GM12878 (cell line): ENCODE data around the gene ZNF791. TPM values are rescaled to one million over a fixed set of nuclear protein-coding genes. Genes with fewer than 3 reads are reported as not detected.

Experiments used
- ATAC-seq: fragments of 200-7000 bp; cut with Tn5 transposase; 3 replicates; pipeline ENCODE4 v1.9.1; 2020; ENCODE audit warnings: mild to moderate bottlenecking, moderate library complexity
- BruUV-seq: library from RNA; stranded (reverse); fragments of 400-500 nt; replicated peaks from 2 replicates; lab custom pipeline; 2021; lab: Mats Ljungman, UMichigan
- CTCF ChIA-PET: fragments of 300-600 bp; sonication (Branson Sonifier 250); formaldehyde crosslinking; extraction: SDS; loops from one replicate; lab custom pipeline; 2021; ENCODE audit warnings: inconsistent platforms; lab: Yijun Ruan, JAX
- POLR2A ChIA-PET: fragments of 350-600 bp; formaldehyde crosslinking; extraction: SDS; loops from one replicate; lab custom pipeline; 2021; ENCODE audit warnings: inconsistent platforms; lab: Charles Lee
- RAD21 ChIA-PET: fragments of 300-600 bp; sonication (Branson Sonifier 250); formaldehyde crosslinking; loops from one replicate; lab custom pipeline; 2023; ENCODE audit warnings: antibody characterized with exemption; ENCODE audit not compliant: unreplicated experiment; lab: Charles Lee
- SMC1A ChIA-PET: fragments of 300-600 bp; sonication (Branson Sonifier 250); formaldehyde crosslinking; loops from one replicate; lab custom pipeline; 2023; ENCODE audit not compliant: unreplicated experiment, uncharacterized antibody; lab: Charles Lee
- DNase-seq: peaks from one replicate; pipeline ENCODE4 v3.0.0-alpha.2; 2011; ENCODE audit warnings: low read depth, low spot score
- FAIRE-seq: peaks from 3 replicates; lab custom pipeline; 2011; peaks lifted over from hg19 to GRCh38; lab: Jason Lieb, UNC
- H2AFZ ChIP-seq: 2 replicates; pipeline ENCODE4 v1.6.0; 2011; ENCODE audit warnings: low read depth, low read length, control low read depth; ENCODE audit not compliant: control insufficient read depth
- H3K27ac ChIP-seq: 2 replicates; pipeline ENCODE4 v1.5.1; 2011; ENCODE audit warnings: control low read depth; ENCODE audit not compliant: control insufficient read depth, insufficient read depth
- H3K27me3 ChIP-seq, 2 experiments: replicated peaks in 1 of 2; 2 replicates each; pipeline versions ENCODE4 v1.6.0 to v1.6.1; 2011; ENCODE audit warnings: low read length in 1 of 2; ENCODE audit not compliant: control insufficient read depth in 2 of 2, insufficient read depth in 2 of 2
- H3K36me3 ChIP-seq, 2 experiments: 2 replicates each; pipeline ENCODE4 v1.5.1; 2011; ENCODE audit warnings: low read length in 1 of 2; ENCODE audit not compliant: control insufficient read depth in 2 of 2, insufficient read depth in 2 of 2
- H3K4me1 ChIP-seq: 2 replicates; pipeline ENCODE4 v1.6.1; 2011; ENCODE audit warnings: mild to moderate bottlenecking, low read length, moderate library complexity, mixed read lengths; ENCODE audit not compliant: control insufficient read depth, insufficient read depth
- H3K4me2 ChIP-seq: 2 replicates; pipeline ENCODE4 v1.6.0; 2011; ENCODE audit warnings: control low read depth; ENCODE audit not compliant: control insufficient read depth, insufficient read depth
- H3K4me3 ChIP-seq: fragments of 200-600 bp; sonication (generic); 2 replicates; pipeline ENCODE4 v1.5.1; 2016
- H3K79me2 ChIP-seq: 2 replicates; pipeline ENCODE4 v1.6.0; 2011; ENCODE audit warnings: low read length; ENCODE audit not compliant: control insufficient read depth, insufficient read depth
- H3K9ac ChIP-seq: 2 replicates; pipeline ENCODE4 v1.8.0; 2011; ENCODE audit warnings: low read length, control low read depth, mixed read lengths; ENCODE audit not compliant: control insufficient read depth, insufficient read depth
- H3K9me3 ChIP-seq: replicated peaks from 3 replicates; pipeline ENCODE4 v1.5.1; 2011; ENCODE audit warnings: mild to moderate bottlenecking, low read length; ENCODE audit not compliant: control insufficient read depth, insufficient read depth
- H4K20me1 ChIP-seq: 2 replicates; pipeline ENCODE4 v1.6.0; 2011; ENCODE audit not compliant: control insufficient read depth, insufficient read depth
- BMI1 ChIP-seq: fragments of 450-650 bp; IDR thresholded peaks from 2 replicates; pipeline ENCODE4 v1.6.1; 2016; ENCODE audit warnings: mild to moderate bottlenecking, moderate library complexity, borderline replicate concordance
- CEBPB ChIP-seq, 2 experiments: fragments of 150-350 bp in 1 of 2; IDR thresholded peaks; 2 replicates each; pipeline ENCODE4 v1.6.1; 2012 to 2014; ENCODE audit warnings: low read depth in 2 of 2, low read length in 2 of 2, borderline replicate concordance in 1 of 2, inconsistent platforms in 1 of 2
- EZH2 ChIP-seq: IDR thresholded peaks from 2 replicates; pipeline ENCODE4 v1.6.1; 2012; ENCODE audit warnings: low read depth, mild to moderate bottlenecking, control low read depth, inconsistent platforms, low read length, borderline replicate concordance; ENCODE audit not compliant: control insufficient read depth
- IKZF1 ChIP-seq: fragments of 450-650 bp; conservative IDR thresholded peaks from 2 replicates; pipeline ENCODE4 v1.6.1; 2017; ENCODE audit warnings: antibody characterized with exemption, mild to moderate bottlenecking
- PML ChIP-seq: IDR thresholded peaks from 2 replicates; pipeline ENCODE4 v1.6.1; 2012; ENCODE audit warnings: low read length, inconsistent platforms
- RCOR1 ChIP-seq: conservative IDR thresholded peaks from 2 replicates; pipeline ENCODE4 v1.6.1; 2012; ENCODE audit warnings: low read depth, low read length, improper control_type of control experiment
- RELA ChIP-seq: fragments of 450-650 bp; IDR thresholded peaks from 2 replicates; pipeline ENCODE4 v1.8.0; 2014; ENCODE audit warnings: borderline replicate concordance; ENCODE audit not compliant: partially characterized antibody
- STAT1 ChIP-seq: fragments of 450-650 bp; conservative IDR thresholded peaks from 2 replicates; pipeline ENCODE4 v1.6.1; 2014; ENCODE audit warnings: antibody characterized with exemption, mild to moderate bottlenecking
- ZNF274 ChIP-seq: IDR thresholded peaks from one replicate; pipeline ENCODE4 v1.8.0; 2011; ENCODE audit not compliant: insufficient read length, insufficient read depth
- ZNF384 ChIP-seq: IDR thresholded peaks from 2 replicates; pipeline ENCODE4 v1.6.1; 2012; ENCODE audit warnings: low read depth, mild to moderate bottlenecking, low read length, improper control_type of control experiment, borderline replicate concordance
- WGBS: methylation state at CpG from one replicate; pipeline ENCODE4 v1.1.6; 2016; ENCODE audit warnings: low lambda C conversion rate; ENCODE audit not compliant: insufficient replicate concordance, insufficient coverage; ENCODE audit errors: missing lambda C conversion rate; 5-methylcytosine and 5-hydroxymethylcytosine counted together
- in situ Hi-C: fragments of 300-500 bp; cut with MboI; formaldehyde crosslinking; loops from 9 replicates; pipeline ENCODE4 v1.14.3; 2018; ENCODE audit warnings: mixed read lengths
- intact Hi-C: fragments of 100-400 bp; cut with micrococcal nuclease; formaldehyde crosslinking; loops from one replicate; pipeline ENCODE4 v1.14.2; 2022; ENCODE audit not compliant: unreplicated experiment
- polyA plus RNA-seq, 11 experiments: library from polyadenylated mRNA; depleted of rRNA in 4 of 11; unstranded in 6 of 11; stranded (reverse) in 5 of 11; fragments of >200 nt; fragmentation: Nextera tagmentation in 4 of 11; fragmentation: Illumina TruSeq in 1 of 11; extraction: Ambion mirVana in 4 of 11; extraction: Trizol in 1 of 11; gene quantifications; 1 replicate in 1 of 11; 2 replicates in 10 of 11; pipeline versions ENCODE4 v1.2.1 to v1.2.3, GENCODE V29; 2011 to 2016; ENCODE audit warnings: inconsistent platforms in 2 of 11, missing spikeins in 2 of 11, low read depth in 1 of 11
- total RNA-seq, 4 experiments: library from RNA; depleted of rRNA in 3 of 4; stranded (reverse); fragments of >200 nt in 3 of 4; fragmentation: Illumina TruSeq in 1 of 4; extraction: Trizol in 1 of 4; gene quantifications; 2 replicates each; pipeline versions ENCODE4 v1.2.1 to v1.2.3, GENCODE V29; 2013 to 2021
- TF ChIP-seq, protein P1 (sequence below): fragments of 450-650 bp; IDR thresholded peaks from 2 replicates; pipeline ENCODE4 v1.6.1; 2016; ENCODE audit warnings: mild to moderate bottlenecking, moderate library complexity, borderline replicate concordance
- TF ChIP-seq, protein P2 (sequence below): fragments of 450-650 bp; formaldehyde crosslinking; IDR thresholded peaks from 2 replicates; pipeline ENCODE4 v1.4.0; 2022; ENCODE audit warnings: mild to moderate bottlenecking, moderate library complexity
- TF ChIP-seq, protein P3 (sequence below): fragments of 450-650 bp; formaldehyde crosslinking; IDR thresholded peaks from 2 replicates; pipeline ENCODE4 v1.4.0; 2020; ENCODE audit warnings: mild to moderate bottlenecking, moderate library complexity

Gene ZNF791
- total and polyA plus RNA-seq, 10 of the 15 experiments (the other 5 are each of a cell fraction or from before 2014, with no cell fraction given), result 7.5 to 24.0 (median 11.8) TPM

DNA sequence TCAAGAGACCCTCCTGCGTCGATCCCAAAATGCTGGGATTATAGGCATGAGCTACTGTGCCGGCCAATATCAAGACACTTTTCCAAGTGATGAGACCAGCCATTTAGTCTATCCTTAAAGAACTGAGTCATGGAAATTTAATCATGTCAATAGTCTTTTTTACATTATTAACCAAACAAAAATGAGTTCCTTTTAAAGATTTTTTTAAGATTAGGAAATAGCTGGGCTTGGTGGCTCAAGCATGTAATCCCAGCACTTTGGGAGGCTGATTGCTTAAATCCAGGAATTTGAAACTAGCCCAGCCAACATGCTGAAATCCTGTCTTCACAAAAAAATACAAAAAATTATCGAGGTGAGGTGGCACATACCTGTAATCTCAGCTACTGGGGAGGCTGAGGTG lies 42.8 kb upstream of the ZNF791 start:
- CTCF ChIA-PET, result interaction anchor here (1.0 to 1.7 kb wide), 3 partner anchors 72 to 105 kb away, joined by 4 to 8 read pairs (median 4); no protein-coding TSS in a partner anchor
- Histone ChIP-seq H2AFZ (no peak overlapping the region), H3K9ac (no peak overlapping the region)
- TF ChIP-seq EZH2, result no peak
- TF ChIP-seq BMI1, result no peak
- no peak for TF ChIP-seq ZNF384
- TF ChIP-seq, protein P1, sequence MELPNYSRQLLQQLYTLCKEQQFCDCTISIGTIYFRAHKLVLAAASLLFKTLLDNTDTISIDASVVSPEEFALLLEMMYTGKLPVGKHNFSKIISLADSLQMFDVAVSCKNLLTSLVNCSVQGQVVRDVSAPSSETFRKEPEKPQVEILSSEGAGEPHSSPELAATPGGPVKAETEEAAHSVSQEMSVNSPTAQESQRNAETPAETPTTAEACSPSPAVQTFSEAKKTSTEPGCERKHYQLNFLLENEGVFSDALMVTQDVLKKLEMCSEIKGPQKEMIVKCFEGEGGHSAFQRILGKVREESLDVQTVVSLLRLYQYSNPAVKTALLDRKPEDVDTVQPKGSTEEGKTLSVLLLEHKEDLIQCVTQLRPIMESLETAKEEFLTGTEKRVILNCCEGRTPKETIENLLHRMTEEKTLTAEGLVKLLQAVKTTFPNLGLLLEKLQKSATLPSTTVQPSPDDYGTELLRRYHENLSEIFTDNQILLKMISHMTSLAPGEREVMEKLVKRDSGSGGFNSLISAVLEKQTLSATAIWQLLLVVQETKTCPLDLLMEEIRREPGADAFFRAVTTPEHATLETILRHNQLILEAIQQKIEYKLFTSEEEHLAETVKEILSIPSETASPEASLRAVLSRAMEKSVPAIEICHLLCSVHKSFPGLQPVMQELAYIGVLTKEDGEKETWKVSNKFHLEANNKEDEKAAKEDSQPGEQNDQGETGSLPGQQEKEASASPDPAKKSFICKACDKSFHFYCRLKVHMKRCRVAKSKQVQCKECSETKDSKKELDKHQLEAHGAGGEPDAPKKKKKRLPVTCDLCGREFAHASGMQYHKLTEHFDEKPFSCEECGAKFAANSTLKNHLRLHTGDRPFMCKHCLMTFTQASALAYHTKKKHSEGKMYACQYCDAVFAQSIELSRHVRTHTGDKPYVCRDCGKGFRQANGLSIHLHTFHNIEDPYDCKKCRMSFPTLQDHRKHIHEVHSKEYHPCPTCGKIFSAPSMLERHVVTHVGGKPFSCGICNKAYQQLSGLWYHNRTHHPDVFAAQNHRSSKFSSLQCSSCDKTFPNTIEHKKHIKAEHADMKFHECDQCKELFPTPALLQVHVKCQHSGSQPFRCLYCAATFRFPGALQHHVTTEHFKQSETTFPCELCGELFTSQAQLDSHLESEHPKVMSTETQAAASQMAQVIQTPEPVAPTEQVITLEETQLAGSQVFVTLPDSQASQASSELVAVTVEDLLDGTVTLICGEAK, result no peak
- no peak for TF ChIP-seq PML
- no peak for TF ChIP-seq CEBPB (IDR thresholded peaks at IDR 0.05; ENCODE audit: borderline replicate concordance in 1 of 2, low read depth in 2 of 2, low read length in 2 of 2)
- TF ChIP-seq STAT1, result no peak
- no peak for TF ChIP-seq ZNF274
- TF ChIP-seq, protein P2, sequence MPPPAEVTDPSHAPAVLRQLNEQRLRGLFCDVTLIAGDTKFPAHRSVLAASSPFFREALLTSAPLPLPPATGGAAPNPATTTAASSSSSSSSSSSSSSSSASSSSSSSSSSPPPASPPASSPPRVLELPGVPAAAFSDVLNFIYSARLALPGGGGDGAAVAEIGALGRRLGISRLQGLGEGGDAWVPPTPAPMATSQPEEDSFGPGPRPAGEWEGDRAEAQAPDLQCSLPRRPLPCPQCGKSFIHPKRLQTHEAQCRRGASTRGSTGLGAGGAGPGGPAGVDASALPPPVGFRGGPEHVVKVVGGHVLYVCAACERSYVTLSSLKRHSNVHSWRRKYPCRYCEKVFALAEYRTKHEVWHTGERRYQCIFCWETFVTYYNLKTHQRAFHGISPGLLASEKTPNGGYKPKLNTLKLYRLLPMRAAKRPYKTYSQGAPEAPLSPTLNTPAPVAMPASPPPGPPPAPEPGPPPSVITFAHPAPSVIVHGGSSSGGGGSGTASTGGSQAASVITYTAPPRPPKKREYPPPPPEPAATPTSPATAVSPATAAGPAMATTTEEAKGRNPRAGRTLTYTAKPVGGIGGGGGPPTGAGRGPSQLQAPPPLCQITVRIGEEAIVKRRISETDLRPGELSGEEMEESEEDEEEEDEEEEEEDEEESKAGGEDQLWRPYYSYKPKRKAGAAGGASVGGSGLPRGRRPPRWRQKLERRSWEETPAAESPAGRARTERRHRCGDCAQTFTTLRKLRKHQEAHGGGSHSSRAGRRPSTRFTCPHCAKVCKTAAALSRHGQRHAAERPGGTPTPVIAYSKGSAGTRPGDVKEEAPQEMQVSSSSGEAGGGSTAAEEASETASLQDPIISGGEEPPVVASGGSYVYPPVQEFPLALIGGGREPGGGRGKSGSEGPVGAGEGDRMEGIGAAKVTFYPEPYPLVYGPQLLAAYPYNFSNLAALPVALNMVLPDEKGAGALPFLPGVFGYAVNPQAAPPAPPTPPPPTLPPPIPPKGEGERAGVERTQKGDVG (CRISPR knock-in tag), result no peak
- no peak for TF ChIP-seq IKZF1
- TF ChIP-seq, protein P3, sequence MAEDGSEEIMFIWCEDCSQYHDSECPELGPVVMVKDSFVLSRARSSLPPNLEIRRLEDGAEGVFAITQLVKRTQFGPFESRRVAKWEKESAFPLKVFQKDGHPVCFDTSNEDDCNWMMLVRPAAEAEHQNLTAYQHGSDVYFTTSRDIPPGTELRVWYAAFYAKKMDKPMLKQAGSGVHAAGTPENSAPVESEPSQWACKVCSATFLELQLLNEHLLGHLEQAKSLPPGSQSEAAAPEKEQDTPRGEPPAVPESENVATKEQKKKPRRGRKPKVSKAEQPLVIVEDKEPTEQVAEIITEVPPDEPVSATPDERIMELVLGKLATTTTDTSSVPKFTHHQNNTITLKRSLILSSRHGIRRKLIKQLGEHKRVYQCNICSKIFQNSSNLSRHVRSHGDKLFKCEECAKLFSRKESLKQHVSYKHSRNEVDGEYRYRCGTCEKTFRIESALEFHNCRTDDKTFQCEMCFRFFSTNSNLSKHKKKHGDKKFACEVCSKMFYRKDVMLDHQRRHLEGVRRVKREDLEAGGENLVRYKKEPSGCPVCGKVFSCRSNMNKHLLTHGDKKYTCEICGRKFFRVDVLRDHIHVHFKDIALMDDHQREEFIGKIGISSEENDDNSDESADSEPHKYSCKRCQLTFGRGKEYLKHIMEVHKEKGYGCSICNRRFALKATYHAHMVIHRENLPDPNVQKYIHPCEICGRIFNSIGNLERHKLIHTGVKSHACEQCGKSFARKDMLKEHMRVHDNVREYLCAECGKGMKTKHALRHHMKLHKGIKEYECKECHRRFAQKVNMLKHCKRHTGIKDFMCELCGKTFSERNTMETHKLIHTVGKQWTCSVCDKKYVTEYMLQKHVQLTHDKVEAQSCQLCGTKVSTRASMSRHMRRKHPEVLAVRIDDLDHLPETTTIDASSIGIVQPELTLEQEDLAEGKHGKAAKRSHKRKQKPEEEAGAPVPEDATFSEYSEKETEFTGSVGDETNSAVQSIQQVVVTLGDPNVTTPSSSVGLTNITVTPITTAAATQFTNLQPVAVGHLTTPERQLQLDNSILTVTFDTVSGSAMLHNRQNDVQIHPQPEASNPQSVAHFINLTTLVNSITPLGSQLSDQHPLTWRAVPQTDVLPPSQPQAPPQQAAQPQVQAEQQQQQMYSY (CRISPR knock-in tag), result no peak
- TF ChIP-seq RCOR1, result no peak
- TF ChIP-seq RELA, result no peak

More for the DNA sequence above, 42.8 kb upstream of the ZNF791 start:
- ChIA-PET SMC1A (no interaction called here), RAD21 (interaction anchor here (0.8 to 1.2 kb wide), 2 partner anchors 36 to 129 kb away, joined by 3 read pairs; partner anchors contain the start of gene FBXW9), POLR2A (no interaction called here)
- H3K79me2 ChIP-seq, result no peaks in the 10 kb centered on the region
- FAIRE-seq (no peak), DNase-seq (no peak), ATAC-seq (no peak)
- no peaks in the 10 kb centered on the region for H4K20me1 ChIP-seq
- no peaks in the 10 kb centered on the region for H3K36me3 ChIP-seq
- 70% methylated on average over 4 of the region's 4 CpGs for WGBS
- H3K4me3 ChIP-seq, result no peak overlapping the region
- intact Hi-C loops, result no loop called here
- no peak overlapping the region for H3K4me2 ChIP-seq
- no peak overlapping the region for H3K27ac ChIP-seq
- H3K4me1 ChIP-seq, result no peaks in the 10 kb centered on the region
- no peaks in the 10 kb centered on the region for H3K27me3 ChIP-seq
- no peaks in the 10 kb centered on the region for H3K9me3 ChIP-seq
- BruUV-seq, result no TSS peak
- in situ Hi-C loops, result no loop called here
